ENCODE measurements around the gene SLC43A2.
"Not testable (repeated sequence)": the region's sequence is repeated elsewhere in the genome, so short reads cannot be mapped to it uniquely, and the experiment has no call there.

SLC43A2 gene

GRCh38 chr17:1588821-1589585 is 39.6 kb downstream of the SLC43A2 start:
- peak; percentile 21 for DNase-seq

GRCh38 chr17:1584167-1584566 is 44.5 kb downstream of the SLC43A2 start:
- DNase-seq, result no peak

GRCh38 chr17:1583556-1583955 is 45.1 kb downstream of the SLC43A2 start:
- no peak for DNase-seq

- no peak for DNase-seq
Measured at GRCh38 chr17:1582374-1582773, 46.3 kb downstream of the SLC43A2 start.

GRCh38 chr17:1580979-1581676 is 47.5 kb downstream of the SLC43A2 start:
- no peak for DNase-seq

GRCh38 chr17:1578029-1578428 is 50.6 kb downstream of the SLC43A2 start:
- no peak for DNase-seq

GRCh38 chr17:1577583-1578013 is 51.0 kb downstream of the SLC43A2 start:
- no peak for DNase-seq

- DNase-seq, result peak; percentile 89
Measured at GRCh38 chr17:1577182-1577581, 51.5 kb downstream of the SLC43A2 start.

- DNase-seq, result no peak
Measured at GRCh38 chr17:1576500-1576899, 52.1 kb downstream of the SLC43A2 start.

GRCh38 chr17:1574697-1575471 is 53.8 kb downstream of the SLC43A2 start:
- no peak for DNase-seq

- peak; percentile 58 for DNase-seq
Measured at GRCh38 chr17:1573932-1574696, 54.5 kb downstream of the SLC43A2 start.

- DNase-seq, result not testable (repeated sequence)
Measured at GRCh38 chr17:1572646-1573045, 56.0 kb downstream of the SLC43A2 start.

- no peak for DNase-seq
Measured at GRCh38 chr17:1571341-1571704, 57.3 kb downstream of the SLC43A2 start.

- DNase-seq, result no peak
Measured at GRCh38 chr17:1568950-1569810, 59.5 kb downstream of the SLC43A2 start.

GRCh38 chr17:1566505-1567199 is 62.0 kb downstream of the SLC43A2 start:
- no peak for DNase-seq

GRCh38 chr17:1565877-1566276 is 62.8 kb downstream of the SLC43A2 start:
- DNase-seq, result no peak

- DNase-seq, result no peak
Measured at GRCh38 chr17:1563786-1564613, 64.6 kb downstream of the SLC43A2 start.

- not testable (repeated sequence) for DNase-seq
Measured at GRCh38 chr17:1563471-1563785, 65.2 kb downstream of the SLC43A2 start.

- no peak for DNase-seq
Measured at GRCh38 chr17:1562176-1562643, 66.4 kb downstream of the SLC43A2 start.

Measured in fibroblast of skin of abdomen (primary cell).